ENCODE results near the gene CBX2. TPM values are rescaled to one million over a fixed set of nuclear protein-coding genes. Genes with fewer than 3 reads are reported as not detected.
A peak's percentile ranks its signal among the peaks of the same experiment; 100 is the strongest.

CBX2 gene
- total RNA-seq, 2 donors from 2014 or later: 1.6 to 2.0 TPM

- H3K9me3 ChIP-seq: no peaks in the 10 kb centered on the region
- peaks cover 5 to 76% of the 10 kb centered on the region in 2 donors for H3K27me3 ChIP-seq
- H3K27ac ChIP-seq: no peak overlapping the region
- TF ChIP-seq CTCF (IDR thresholded peaks at IDR 0.05) (peak in 1 of 7 experiments; percentile 2), POLR2A (IDR thresholded peaks at IDR 0.05) (no peak)
- no peaks in the 10 kb centered on the region for H3K36me3 ChIP-seq (replicated peaks in 1 of 2; ENCODE audit: insufficient read depth in 1 of 2, low read depth in 2 of 2)
- intact Hi-C loops (cut with DNase I): loop anchor here (10.0 kb wide), 1 partner anchor 184 kb away; no protein-coding TSS in a partner anchor
- DNase-seq (peak in 2 of 4 donors; percentile 50 to 63), ATAC-seq (no peak)
- 3% methylated on average over 33 to 44 of the region's 44 CpGs for WGBS, 2 donors
- peaks cover 66% of the 10 kb centered on the region for H3K4me1 ChIP-seq
- no peak overlapping the region for H3K4me3 ChIP-seq
Observed at GRCh38 chr17:79800325-79801155, 22.6 kb downstream of the CBX2 start.

GRCh38 chr17:79801156-79802038, 23.4 kb downstream of the CBX2 start:
- intact Hi-C loops (cut with DNase I): loop anchor here (10.0 kb wide), 1 partner anchor 183 kb away; no protein-coding TSS in a partner anchor
- Histone ChIP-seq H3K27me3 (peaks cover 5 to 84% of the 10 kb centered on the region in 2 donors), H3K4me3 (no peak overlapping the region), H3K36me3 (replicated peaks in 1 of 2; ENCODE audit: insufficient read depth in 1 of 2, low read depth in 2 of 2) (no peaks in the 10 kb centered on the region), H3K27ac (no peak overlapping the region), H3K9me3 (no peaks in the 10 kb centered on the region), H3K4me1 (peaks cover 59% of the 10 kb centered on the region)
- peak in 3 of 4 donors; percentile 31 to 67 (median 58) for DNase-seq
- ATAC-seq: no peak
- 12 to 39% methylated on average over 8 to 52 of the region's 52 CpGs for WGBS, 2 donors
- TF ChIP-seq POLR2A (IDR thresholded peaks at IDR 0.05) (no peak), CTCF (IDR thresholded peaks at IDR 0.05) (no peak)

GRCh38 chr17:79802039-79802735, 24.2 kb downstream of the CBX2 start:
- no peaks in the 10 kb centered on the region for H3K9me3 ChIP-seq
- no peaks in the 10 kb centered on the region for H3K36me3 ChIP-seq (replicated peaks in 1 of 2; ENCODE audit: insufficient read depth in 1 of 2, low read depth in 2 of 2)
- no peak for DNase-seq
- peaks cover 57% of the 10 kb centered on the region for H3K4me1 ChIP-seq
- H3K27ac ChIP-seq: no peak overlapping the region
- ATAC-seq: no peak
- intact Hi-C loops (cut with DNase I): loop anchor here (10.0 kb wide), 1 partner anchor 183 kb away; no protein-coding TSS in a partner anchor
- TF ChIP-seq CTCF (IDR thresholded peaks at IDR 0.05) (no peak), POLR2A (IDR thresholded peaks at IDR 0.05) (no peak)
- 9 to 22% methylated on average over 11 of the region's 11 CpGs for WGBS, 2 donors
- H3K4me3 ChIP-seq: no peak overlapping the region
- peaks cover 5 to 91% of the 10 kb centered on the region in 2 donors for H3K27me3 ChIP-seq

- H3K9me3 ChIP-seq: no peaks in the 10 kb centered on the region
- H3K4me1 ChIP-seq: peaks cover 55% of the 10 kb centered on the region
- TF ChIP-seq CTCF (IDR thresholded peaks at IDR 0.05) (no peak), POLR2A (IDR thresholded peaks at IDR 0.05) (no peak)
- no peak for ATAC-seq
- H3K27ac ChIP-seq: no peak overlapping the region
- no peak overlapping the region for H3K4me3 ChIP-seq
- no peaks in the 10 kb centered on the region for H3K36me3 ChIP-seq (replicated peaks in 1 of 2; ENCODE audit: insufficient read depth in 1 of 2, low read depth in 2 of 2)
- intact Hi-C loops (cut with DNase I): loop anchor here (10.0 kb wide), 1 partner anchor 182 kb away; no protein-coding TSS in a partner anchor
- WGBS, 2 donors: 2 to 7% methylated on average over 7 to 55 of the region's 57 CpGs
- peaks cover 5 to 95% of the 10 kb centered on the region in 2 donors for H3K27me3 ChIP-seq
- peak in 1 of 4 donors; percentile 14 for DNase-seq
Observed at GRCh38 chr17:79802736-79803420, 24.9 kb downstream of the CBX2 start.
